Activated CD4-positive, alpha-beta T cell treated with anti-CD3 and anti-CD28 coated beads, Interleukin-10, Interleukin-2, amounts not matched to agents 100 ng/mL and 50 ng/mL, durations not matched to agents 16 hours and 8 hours (primary cell): ENCODE measurements around the gene ADIPOR2.
"Not testable (repeated sequence)": the region's sequence is repeated elsewhere in the genome, so short reads cannot be mapped to it uniquely, and the experiment has no call there.

Experiments used
- DNase-seq: peaks from one replicate; pipeline ENCODE4 v3.0.0-alpha.2; 2020

ADIPOR2 gene

DNA sequence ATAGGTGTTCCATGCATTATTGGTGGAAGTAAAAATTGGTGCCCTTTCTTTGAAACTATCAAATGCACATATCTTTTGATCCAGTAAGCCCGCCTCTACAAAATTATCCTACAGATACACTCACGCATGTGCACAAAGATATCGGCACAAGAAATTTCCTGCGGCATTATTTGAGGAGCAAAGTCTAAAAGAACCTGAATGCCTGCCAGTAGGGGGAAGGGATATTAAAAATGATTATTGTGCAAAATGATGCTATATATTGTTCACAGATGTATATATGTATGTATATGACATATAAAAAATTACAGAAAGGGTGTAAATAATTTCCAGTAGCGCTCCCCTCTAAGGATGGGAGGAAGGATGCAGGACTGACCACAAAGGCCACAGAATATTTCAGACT is 24.7 kb upstream of the ADIPOR2 start:
- DNase-seq: no peak

GRCh38 chr12:1666685-1667162 is 24.1 kb upstream of the ADIPOR2 start:
- peak; percentile 13 for DNase-seq

GRCh38 chr12:1668833-1669543 is 21.9 kb upstream of the ADIPOR2 start:
- no peak for DNase-seq

DNA sequence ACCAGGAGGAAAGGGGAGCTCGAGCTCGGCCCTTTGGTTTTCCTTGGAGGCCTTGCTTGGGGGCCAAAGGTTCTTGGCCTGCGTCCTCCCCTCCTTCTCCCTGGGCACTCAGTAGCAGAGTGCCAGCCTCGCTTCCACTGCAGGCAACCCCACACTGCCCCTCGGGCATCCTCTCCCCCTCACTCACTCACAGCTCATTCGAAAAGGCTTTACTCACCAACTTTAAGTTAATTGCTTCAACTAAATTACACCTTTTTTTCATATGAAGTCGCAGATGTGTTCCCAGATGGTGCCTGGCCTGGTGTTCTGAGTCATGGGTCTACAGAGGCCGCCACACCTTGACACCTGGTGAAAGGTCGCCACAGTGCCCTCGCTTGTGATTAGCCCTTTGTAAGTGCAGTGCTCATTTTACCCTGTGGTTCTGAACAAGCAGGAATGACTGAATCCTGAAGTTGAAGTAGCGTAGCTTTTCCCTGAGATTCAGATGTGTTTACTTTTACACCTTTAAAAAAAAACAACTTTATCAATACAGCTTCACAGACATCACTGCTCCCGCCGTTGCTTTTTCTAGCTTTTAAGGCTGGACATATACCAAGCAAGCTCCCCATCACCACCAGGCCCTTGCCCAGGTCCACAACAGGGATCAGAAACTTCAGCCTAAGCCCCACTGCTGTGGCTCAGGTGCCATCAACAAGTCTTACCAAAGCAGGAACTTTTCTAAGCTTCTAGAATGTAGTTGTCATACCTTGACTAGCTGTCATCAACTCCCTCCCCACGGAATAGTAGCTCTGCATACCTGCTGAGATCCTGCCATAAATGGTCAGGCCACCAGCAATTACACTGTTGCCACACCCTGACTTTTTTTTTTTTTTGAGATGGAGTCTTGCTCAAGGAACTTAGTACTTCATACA is 20.3 kb upstream of the ADIPOR2 start:
- no peak for DNase-seq

DNA sequence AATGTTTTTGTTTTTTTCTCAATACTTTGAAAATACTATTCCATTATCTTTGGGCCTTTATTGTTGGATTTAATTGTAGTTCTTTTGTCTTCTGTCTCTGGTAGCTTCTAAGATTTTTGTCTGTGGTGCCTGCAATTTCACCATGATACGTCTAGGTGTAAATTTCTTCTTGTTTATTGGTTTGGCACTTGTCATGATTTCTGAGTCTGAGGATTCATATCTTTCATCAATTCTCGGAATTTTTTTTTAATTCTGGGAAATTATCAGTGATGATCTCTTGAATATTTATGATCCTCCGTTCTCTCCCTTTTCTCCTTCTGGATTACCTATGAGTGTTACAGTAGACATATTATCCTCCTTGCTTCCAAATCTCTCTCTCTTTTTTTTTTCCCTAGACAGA is 14.8 kb upstream of the ADIPOR2 start:
- no peak for DNase-seq

DNA sequence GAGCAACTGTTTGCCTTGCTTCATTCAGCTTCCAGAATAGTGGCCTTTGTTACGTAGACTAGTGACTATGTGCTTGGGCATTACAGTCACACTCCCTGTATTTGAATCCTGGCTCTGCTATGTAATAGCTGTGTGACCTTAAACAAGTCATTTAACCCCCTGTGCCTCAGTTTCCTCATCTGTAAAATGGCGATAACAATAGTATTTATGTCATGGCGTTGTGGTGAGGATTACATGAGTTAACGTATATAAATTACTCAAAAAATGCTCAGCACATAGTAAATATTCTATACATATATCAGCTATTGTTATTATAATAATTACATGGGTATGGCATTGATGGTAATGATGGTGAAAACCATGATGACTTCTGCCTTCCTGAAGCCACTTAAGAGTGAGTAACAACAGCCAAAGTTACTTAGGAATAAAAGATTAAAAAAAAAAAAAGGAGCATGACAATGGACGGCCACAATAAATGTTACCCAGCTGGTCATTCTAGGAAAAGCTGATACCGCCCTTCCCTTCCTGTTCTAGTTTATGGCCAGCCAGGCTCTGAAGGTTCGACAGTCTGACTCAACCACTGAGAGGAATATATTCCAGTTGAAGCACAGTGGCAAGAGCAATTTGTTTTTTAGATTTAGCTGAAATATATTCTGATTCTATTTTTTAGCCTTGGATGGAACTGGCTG is 9.9 kb upstream of the ADIPOR2 start:
- DNase-seq: no peak

DNA sequence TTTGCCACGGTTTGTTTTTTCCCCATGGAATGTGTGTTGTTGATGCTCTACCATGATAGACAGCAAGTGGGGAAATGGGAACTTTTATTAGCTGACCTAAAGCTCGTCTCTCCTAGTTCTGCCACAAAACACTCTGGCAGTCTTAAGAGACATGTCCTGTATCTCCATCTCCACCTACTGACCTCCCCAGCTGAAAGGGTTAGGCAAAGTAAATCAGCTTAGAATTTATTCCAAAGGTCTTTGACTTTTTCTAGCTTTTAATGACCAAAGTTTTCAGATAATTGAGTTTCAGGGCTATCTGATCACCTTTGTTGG is 9.4 kb upstream of the ADIPOR2 start:
- no peak for DNase-seq

GRCh38 chr12:1688086-1688710 is 2.7 kb upstream of the ADIPOR2 start:
- DNase-seq: no peak

DNA sequence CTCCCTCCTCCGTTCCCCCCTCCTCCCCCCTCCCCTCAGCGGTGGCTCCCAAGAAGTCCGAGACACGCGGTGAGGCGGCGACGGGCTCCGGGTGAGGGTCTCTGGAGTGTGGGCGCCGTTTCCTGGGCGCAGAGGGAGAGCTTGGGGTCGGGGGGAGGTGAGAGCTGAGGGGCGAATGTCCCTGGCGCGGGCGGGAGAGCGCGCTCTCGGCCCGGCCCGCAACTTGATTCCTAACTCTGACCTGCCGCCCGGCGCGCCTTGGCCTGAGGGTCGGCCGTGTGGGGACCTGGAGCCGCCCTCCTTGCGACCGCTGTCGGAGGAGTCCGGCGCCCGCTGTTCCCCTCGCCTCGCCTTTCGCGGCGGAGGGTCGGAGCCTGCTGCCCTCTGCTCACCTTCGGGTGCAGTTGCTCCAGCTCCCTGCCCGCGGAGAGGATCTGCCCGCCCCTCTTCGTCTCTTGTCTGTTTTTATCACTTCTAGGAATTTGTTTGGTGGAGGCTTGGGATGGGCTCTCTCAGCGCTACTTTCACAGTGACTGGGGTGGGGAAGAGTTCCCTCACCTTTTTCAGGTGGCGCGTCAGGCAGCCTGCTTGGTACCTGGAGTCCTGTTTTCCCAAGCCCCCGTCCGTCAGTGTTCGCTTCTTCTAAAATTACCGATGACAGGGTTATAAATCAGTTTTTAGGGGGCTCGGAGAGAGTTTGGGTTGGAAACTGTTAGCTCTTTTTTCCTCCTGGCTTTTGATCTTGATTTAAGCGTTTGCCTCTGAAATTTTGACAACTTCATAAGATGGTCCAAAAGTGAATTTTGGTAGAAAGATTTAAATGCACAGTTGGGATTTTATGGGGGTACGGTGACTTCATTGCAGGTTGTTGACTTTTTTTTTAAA is 495 bp downstream of the ADIPOR2 start:
- peak; percentile 43 for DNase-seq

DNA sequence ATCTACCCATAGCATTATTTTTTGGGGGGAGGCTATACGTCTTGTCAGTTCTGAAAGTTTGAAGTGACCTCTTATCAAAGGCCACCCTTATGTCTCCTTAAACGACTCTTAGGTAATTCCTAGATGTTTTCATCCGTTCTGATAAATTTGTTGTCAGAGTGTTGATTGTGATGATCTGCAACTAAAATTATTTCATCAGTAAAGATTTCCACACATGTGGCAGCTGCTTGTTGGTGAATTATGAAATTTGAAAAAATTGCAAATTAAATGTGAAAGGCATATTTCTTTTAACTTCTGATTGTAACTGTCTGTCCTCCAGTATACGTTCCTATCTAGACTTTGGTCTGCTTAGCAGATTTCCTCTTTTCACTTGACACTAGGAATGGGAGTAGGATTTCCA is 1.4 kb downstream of the ADIPOR2 start:
- no peak for DNase-seq

- DNase-seq: no peak
Observed at GRCh38 chr12:1692895-1693610, 2.2 kb downstream of the ADIPOR2 start.

DNA sequence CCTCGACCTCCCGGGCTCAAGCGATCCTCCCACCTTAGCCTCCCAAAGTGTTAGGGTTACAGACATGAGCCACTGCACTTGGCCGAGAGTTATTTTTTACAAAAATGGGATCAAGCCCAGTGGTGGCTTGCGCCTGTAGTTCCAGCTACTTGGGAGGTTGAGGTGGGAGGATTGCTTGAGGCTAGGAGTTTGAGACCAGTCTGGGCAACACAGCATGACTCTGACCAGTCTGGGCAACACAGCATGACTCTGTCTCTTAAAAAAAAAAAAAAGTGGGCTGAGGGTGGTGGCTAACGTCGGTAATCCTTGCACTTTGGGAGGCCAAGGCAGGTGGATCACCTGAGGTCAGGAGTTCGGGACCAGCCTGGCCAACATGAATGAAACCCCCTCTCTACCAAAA is 4.2 kb downstream of the ADIPOR2 start:
- not testable (repeated sequence) for DNase-seq

DNA sequence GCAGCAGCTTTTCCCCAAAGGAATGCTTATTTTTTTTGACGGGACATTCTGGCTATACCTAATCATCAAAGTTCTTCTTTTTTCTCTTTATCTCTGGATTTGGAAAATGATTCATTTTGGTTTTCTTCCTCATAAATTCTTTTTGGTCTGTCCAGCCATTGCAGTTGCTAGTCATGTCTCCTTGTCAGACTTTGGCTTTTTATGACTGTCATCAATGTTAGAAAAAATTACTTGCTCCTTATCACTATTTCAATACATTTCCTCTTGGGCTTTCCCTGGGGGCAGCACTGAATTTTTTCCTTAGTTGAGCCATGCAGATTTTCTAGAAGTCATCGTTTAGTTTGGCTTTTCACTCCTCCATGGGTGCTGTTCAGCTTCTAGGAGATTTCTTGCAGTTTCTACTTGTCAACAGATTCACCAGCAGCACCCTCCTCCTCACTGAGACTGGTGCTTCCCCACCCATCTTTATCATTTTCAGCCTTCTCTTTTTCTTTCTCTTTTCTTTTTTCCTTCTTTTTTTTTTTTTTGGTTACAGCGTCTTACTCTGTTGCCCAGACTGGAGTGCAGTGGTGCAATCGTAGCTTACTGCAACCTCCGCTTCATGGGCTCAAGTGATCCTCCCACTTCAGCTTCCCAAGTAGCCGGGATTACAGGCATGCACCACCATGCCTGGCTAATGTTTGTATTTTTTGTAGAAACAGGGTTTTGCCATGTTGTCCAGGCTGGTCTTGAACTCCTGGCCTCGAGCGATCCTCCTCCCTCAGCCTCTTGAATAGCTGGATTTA is 5.2 kb downstream of the ADIPOR2 start:
- DNase-seq: no peak

- no peak for DNase-seq
Observed at GRCh38 chr12:1696800-1697199, 5.9 kb downstream of the ADIPOR2 start.

GRCh38 chr12:1697271-1697670 is 6.4 kb downstream of the ADIPOR2 start:
- no peak for DNase-seq

DNA sequence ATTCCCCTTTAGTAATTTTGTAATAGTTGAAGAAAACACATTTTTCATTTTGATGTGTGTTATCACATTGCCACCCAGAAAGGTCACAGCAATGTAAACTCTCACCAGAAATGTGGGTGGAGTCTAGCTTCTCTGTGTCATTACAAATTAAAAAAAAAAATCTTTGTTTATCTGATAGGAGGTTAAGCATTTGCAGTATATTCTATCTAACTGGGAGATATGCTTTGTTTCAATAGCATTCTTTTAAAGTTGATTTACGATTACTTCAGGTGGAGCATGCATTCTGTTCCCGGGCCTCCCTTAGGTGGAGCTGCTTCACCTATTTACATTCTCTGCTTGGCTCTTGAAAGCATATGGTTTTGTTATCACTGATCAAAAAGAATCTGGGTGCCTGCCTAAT is 7.8 kb downstream of the ADIPOR2 start:
- DNase-seq: no peak

- no peak for DNase-seq
Observed at GRCh38 chr12:1702713-1703112, 11.8 kb downstream of the ADIPOR2 start.

- no peak for DNase-seq
Observed at GRCh38 chr12:1703771-1704722, 13.2 kb downstream of the ADIPOR2 start.
